ENCODE measurements around the gene DPY30. TPM values are rescaled to one million over a fixed set of nuclear protein-coding genes. Genes with fewer than 3 reads are reported as not detected.

The DPY30 gene
- total RNA-seq, 1 experiment from 2014 or later: 105 TPM

- BruUV-seq (replicated peaks): no TSS peak
- H3K4me3 ChIP-seq (ENCODE audit: low read depth in 2 of 2, low read length in 2 of 2): peak overlapping the region; percentile 86 to 96
- CTCF ChIA-PET: no interaction called here
- DNase-seq (ENCODE audit: low read depth, low spot score) (no peak), ATAC-seq (peak; percentile 38)
- H3K4me1 ChIP-seq (ENCODE audit: control insufficient read depth, insufficient read depth, low read length): peaks cover 25% of the 10 kb centered on the region
- H3K36me3 ChIP-seq (ENCODE audit: control insufficient read depth, insufficient read depth, low read length): no peaks in the 10 kb centered on the region; the same call in 1 of the 2 replicates
- POLR2A ChIA-PET: interaction anchor here (1.2 kb wide), 1 partner anchor 30 kb away, joined by 9 read pairs; the partner anchor contains the start of gene DPY30
- intact Hi-C loops (cut with micrococcal nuclease; ENCODE audit: unreplicated experiment) (loop anchor here (10.0 kb wide), 1 partner anchor 155 kb away; the partner anchor contains the start of gene SLC30A6), in situ Hi-C loops (cut with HindIII; ENCODE audit: low pct_unique_long_range_greater_than_20kb, low sequenced_read_pairs) (no loop called here)
- H3K27ac ChIP-seq (ENCODE audit: low read length): peak overlapping the region; percentile 82
- TF ChIP-seq CTCF (IDR thresholded peaks at IDR 0.05) (no peak), SIN3A (IDR thresholded peaks at IDR 0.05; ENCODE audit: borderline replicate concordance, insufficient read depth, low read depth, low read length) (no peak), TCF7L2 (IDR thresholded peaks at IDR 0.05; ENCODE audit: low read depth, low read length) (no peak), REST (IDR thresholded peaks at IDR 0.05; ENCODE audit: insufficient read depth in 1 of 2, low read depth in 2 of 2, low read length in 1 of 2) (no peak), POLR2AphosphoS5 (IDR thresholded peaks at IDR 0.05; ENCODE audit: low read depth, low read length) (no peak)
- no peaks in the 10 kb centered on the region for H3K27me3 ChIP-seq (ENCODE audit: control insufficient read depth, insufficient read depth, low read length)
- no peaks in the 10 kb centered on the region for H3K9me3 ChIP-seq (ENCODE audit: control insufficient read depth, insufficient read depth, low read depth, low read length)
Observed at GRCh38 chr2:32009516-32010256, 29.9 kb downstream of the DPY30 start.

GRCh38 chr2:32008805-32009515 is 30.6 kb downstream of the DPY30 start:
- DNase-seq (ENCODE audit: low read depth, low spot score) (no peak), ATAC-seq (no peak)

More at GRCh38 chr2:32008805-32009515, 30.6 kb downstream of the DPY30 start:
- Histone ChIP-seq H3K9me3 (ENCODE audit: control insufficient read depth, insufficient read depth, low read depth, low read length) (no peaks in the 10 kb centered on the region), H3K4me3 (ENCODE audit: low read depth in 2 of 2, low read length in 2 of 2) (peak overlapping the region; percentile 86 to 96), H3K36me3 (ENCODE audit: control insufficient read depth, insufficient read depth, low read length) (no peaks in the 10 kb centered on the region; the same call in 1 of the 2 replicates), H3K27me3 (ENCODE audit: control insufficient read depth, insufficient read depth, low read length) (no peaks in the 10 kb centered on the region), H3K27ac (ENCODE audit: low read length) (peak overlapping the region; percentile 82), H3K4me1 (ENCODE audit: control insufficient read depth, insufficient read depth, low read length) (peaks cover 25% of the 10 kb centered on the region)
- ChIA-PET POLR2A (interaction anchor here (1.2 kb wide), 1 partner anchor 31 kb away, joined by 9 read pairs; the partner anchor contains the start of gene DPY30), CTCF (interaction anchor here (0.7 kb wide), 1 partner anchor 126 kb away, joined by 3 read pairs; no protein-coding TSS in a partner anchor)
- BruUV-seq (replicated peaks): TSS peak; percentile 60
- TF ChIP-seq TCF7L2 (IDR thresholded peaks at IDR 0.05; ENCODE audit: low read depth, low read length) (no peak), POLR2AphosphoS5 (IDR thresholded peaks at IDR 0.05; ENCODE audit: low read depth, low read length) (no peak), SIN3A (IDR thresholded peaks at IDR 0.05; ENCODE audit: borderline replicate concordance, insufficient read depth, low read depth, low read length) (no peak), CTCF (IDR thresholded peaks at IDR 0.05) (no peak), REST (IDR thresholded peaks at IDR 0.05; ENCODE audit: insufficient read depth in 1 of 2, low read depth in 2 of 2, low read length in 1 of 2) (no peak)
- intact Hi-C loops (cut with micrococcal nuclease; ENCODE audit: unreplicated experiment) (loop anchor here (10.0 kb wide), 1 partner anchor 156 kb away; the partner anchor contains the start of gene SLC30A6), in situ Hi-C loops (cut with HindIII; ENCODE audit: low pct_unique_long_range_greater_than_20kb, low sequenced_read_pairs) (no loop called here)

All from Panc1 (cell line).